ENCODE measurements around the gene DCP2.

DNA sequence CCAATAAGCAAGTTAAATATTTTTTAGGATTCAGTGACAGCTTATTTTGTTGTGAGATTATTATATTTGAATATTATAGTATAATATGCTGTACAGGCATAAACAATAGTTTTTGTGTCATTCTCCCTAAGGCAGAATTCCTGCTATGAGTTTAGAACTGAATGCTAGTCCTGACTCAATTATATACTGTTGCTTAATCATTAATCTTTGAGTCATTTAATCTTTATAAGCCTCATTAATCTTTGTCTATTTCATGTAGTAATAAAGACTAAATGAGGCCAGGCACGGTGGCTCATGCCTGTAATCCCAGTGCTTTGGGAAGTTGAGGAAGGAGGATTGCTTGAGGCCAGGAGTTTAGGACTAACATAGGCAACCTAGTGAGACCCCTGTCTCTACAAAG, 3.6 kb upstream of the DCP2 start:
- TF ChIP-seq, protein P1, sequence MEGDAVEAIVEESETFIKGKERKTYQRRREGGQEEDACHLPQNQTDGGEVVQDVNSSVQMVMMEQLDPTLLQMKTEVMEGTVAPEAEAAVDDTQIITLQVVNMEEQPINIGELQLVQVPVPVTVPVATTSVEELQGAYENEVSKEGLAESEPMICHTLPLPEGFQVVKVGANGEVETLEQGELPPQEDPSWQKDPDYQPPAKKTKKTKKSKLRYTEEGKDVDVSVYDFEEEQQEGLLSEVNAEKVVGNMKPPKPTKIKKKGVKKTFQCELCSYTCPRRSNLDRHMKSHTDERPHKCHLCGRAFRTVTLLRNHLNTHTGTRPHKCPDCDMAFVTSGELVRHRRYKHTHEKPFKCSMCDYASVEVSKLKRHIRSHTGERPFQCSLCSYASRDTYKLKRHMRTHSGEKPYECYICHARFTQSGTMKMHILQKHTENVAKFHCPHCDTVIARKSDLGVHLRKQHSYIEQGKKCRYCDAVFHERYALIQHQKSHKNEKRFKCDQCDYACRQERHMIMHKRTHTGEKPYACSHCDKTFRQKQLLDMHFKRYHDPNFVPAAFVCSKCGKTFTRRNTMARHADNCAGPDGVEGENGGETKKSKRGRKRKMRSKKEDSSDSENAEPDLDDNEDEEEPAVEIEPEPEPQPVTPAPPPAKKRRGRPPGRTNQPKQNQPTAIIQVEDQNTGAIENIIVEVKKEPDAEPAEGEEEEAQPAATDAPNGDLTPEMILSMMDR (IDR thresholded peaks at IDR 0.05; ENCODE audit: borderline replicate concordance, extremely low read depth, low read length, poor library complexity, severe bottlenecking), result no peak
- TF ChIP-seq EZH2 (IDR thresholded peaks at IDR 0.05; ENCODE audit: borderline replicate concordance, low read depth, low read length, severe bottlenecking), result no peak

Data from DND-41 (cell line).